Endothelial cell of umbilical vein (primary cell): ENCODE measurements around the gene DAB2.

Experiments used
- JUN ChIP-seq: IDR thresholded peaks from 2 replicates; pipeline ENCODE4 v1.6.1; 2011; ENCODE audit warnings: borderline replicate concordance, low read depth; ENCODE audit not compliant: insufficient read length, insufficient read depth
- POLR2A ChIP-seq: IDR thresholded peaks from 2 replicates; pipeline ENCODE4 v1.6.1; 2012; ENCODE audit warnings: low read depth, mild to moderate bottlenecking, control low read depth, low read length
- TF ChIP-seq, protein P1 (sequence below), 2 donors: IDR thresholded peaks; 1 replicate in 1 of 2; 2 replicates in 1 of 2; pipeline ENCODE4 v1.5.1; 2011; ENCODE audit warnings: low read length in 2 of 2, mild to moderate bottlenecking in 2 of 2, moderate library complexity in 2 of 2, control low read depth in 1 of 2, inconsistent platforms in 1 of 2, low read depth in 1 of 2; ENCODE audit not compliant: insufficient read depth in 1 of 2; ENCODE audit errors: extremely low read depth in 1 of 2

DNA sequence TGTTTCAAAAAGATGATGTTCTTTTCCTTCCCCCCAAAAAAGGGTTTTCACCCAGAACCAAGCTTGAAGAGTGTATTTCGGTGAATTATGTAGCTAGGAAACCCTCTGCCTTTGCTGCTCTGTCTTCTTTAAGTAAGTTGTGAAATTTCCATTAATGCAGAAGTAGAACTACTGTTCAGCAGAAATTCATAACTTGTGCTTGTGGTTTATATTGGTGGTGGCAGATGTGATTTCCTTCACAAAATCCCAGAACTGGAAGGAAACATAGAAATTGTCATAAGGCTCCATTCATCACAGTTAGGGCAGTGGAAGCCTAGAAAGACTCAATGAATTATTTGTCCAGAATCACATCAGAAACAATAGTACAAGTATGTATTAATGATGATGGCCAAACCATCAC is 42.1 kb upstream of the DAB2 start:
- TF ChIP-seq, protein P1, sequence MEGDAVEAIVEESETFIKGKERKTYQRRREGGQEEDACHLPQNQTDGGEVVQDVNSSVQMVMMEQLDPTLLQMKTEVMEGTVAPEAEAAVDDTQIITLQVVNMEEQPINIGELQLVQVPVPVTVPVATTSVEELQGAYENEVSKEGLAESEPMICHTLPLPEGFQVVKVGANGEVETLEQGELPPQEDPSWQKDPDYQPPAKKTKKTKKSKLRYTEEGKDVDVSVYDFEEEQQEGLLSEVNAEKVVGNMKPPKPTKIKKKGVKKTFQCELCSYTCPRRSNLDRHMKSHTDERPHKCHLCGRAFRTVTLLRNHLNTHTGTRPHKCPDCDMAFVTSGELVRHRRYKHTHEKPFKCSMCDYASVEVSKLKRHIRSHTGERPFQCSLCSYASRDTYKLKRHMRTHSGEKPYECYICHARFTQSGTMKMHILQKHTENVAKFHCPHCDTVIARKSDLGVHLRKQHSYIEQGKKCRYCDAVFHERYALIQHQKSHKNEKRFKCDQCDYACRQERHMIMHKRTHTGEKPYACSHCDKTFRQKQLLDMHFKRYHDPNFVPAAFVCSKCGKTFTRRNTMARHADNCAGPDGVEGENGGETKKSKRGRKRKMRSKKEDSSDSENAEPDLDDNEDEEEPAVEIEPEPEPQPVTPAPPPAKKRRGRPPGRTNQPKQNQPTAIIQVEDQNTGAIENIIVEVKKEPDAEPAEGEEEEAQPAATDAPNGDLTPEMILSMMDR (IDR thresholded peaks at IDR 0.05; ENCODE audit: extremely low read depth in 1 of 2, insufficient read depth in 1 of 2, low read depth in 1 of 2, low read length in 2 of 2) = no peak
- TF ChIP-seq POLR2A = no peak
- no peak for TF ChIP-seq JUN
